GM18505 (cell line): Measurements from ENCODE around the gene NDRG4.

Source experiments
- ATAC-seq: cut with Tn5 transposase; IDR thresholded peaks from one replicate; pipeline ENCODE4 v1.9.1; 2021; ENCODE audit not compliant: unreplicated experiment
- POLR2A ChIP-seq: IDR thresholded peaks from 4 replicates; pipeline ENCODE4 v1.6.1; 2011; ENCODE audit warnings: borderline replicate concordance; ENCODE audit not compliant: insufficient read depth, insufficient read length; ENCODE audit errors: extremely low read depth

NDRG4 gene

GRCh38 chr16:58506241-58507194, 6.6 kb downstream of the NDRG4 start:
- ATAC-seq = no peak
- TF ChIP-seq POLR2A = no peak

GRCh38 chr16:58507195-58507962, 7.4 kb downstream of the NDRG4 start:
- TF ChIP-seq POLR2A = no peak
- ATAC-seq = no peak

- TF ChIP-seq POLR2A = no peak
- no peak for ATAC-seq
These were observed 8.2 kb downstream of the NDRG4 start for GRCh38 chr16:58507963-58508670.

- no peak for TF ChIP-seq POLR2A
- no peak for ATAC-seq
These were observed 8.8 kb downstream of the NDRG4 start for GRCh38 chr16:58508671-58509251.

GRCh38 chr16:58509256-58510096, 9.5 kb downstream of the NDRG4 start:
- no peak for TF ChIP-seq POLR2A
- ATAC-seq = no peak

- TF ChIP-seq POLR2A = no peak
- ATAC-seq = no peak
These were observed 10.3 kb downstream of the NDRG4 start for GRCh38 chr16:58510097-58510775.

- no peak for TF ChIP-seq POLR2A
These were observed 11.1 kb downstream of the NDRG4 start for GRCh38 chr16:58510776-58511628.

GRCh38 chr16:58511933-58512815, 12.2 kb downstream of the NDRG4 start:
- no peak for ATAC-seq
- no peak for TF ChIP-seq POLR2A

More at GRCh38 chr16:58510776-58511628, 11.1 kb downstream of the NDRG4 start:
- ATAC-seq = no peak

GRCh38 chr16:58513874-58514273, 13.9 kb downstream of the NDRG4 start:
- no peak for ATAC-seq
- TF ChIP-seq POLR2A = no peak
